SK-N-MC (cell line): ENCODE measurements around the gene USB1.

Experiments used
- EZH2 ChIP-seq: fragments of 200-600 bp; sonication (generic); IDR thresholded peaks from one replicate; pipeline ENCODE4 v1.6.1; 2017; ENCODE audit warnings: antibody characterized with exemption
- FOXP2 ChIP-seq: optimal IDR thresholded peaks from 2 replicates; pipeline ENCODE3; 2011; ENCODE audit warnings: mild to moderate bottlenecking, moderate library complexity; ENCODE audit not compliant: insufficient read depth; ENCODE audit errors: extremely low read length, control extremely low read depth
- POLR2AphosphoS5 ChIP-seq: IDR thresholded peaks from 2 replicates; pipeline ENCODE4 v1.6.1; 2012; ENCODE audit warnings: mild to moderate bottlenecking, low read depth, low read length, borderline replicate concordance

GRCh38 chr16:57998486-57998885 is 2.7 kb upstream of the USB1 start:
- TF ChIP-seq POLR2AphosphoS5 (no peak), EZH2 (no peak), FOXP2 (no peak)
